Spleen (tissue), 11 donors: ENCODE data around the gene DCAF8. TPM values are rescaled to one million over a fixed set of nuclear protein-coding genes. Genes with fewer than 3 reads are reported as not detected.
A peak's percentile ranks its signal among the peaks of the same experiment; 100 is the strongest.

Source experiments
- DNase-seq: peaks from one replicate; pipeline ENCODE4 v3.0.0-alpha.2; 2020
- H3K27ac ChIP-seq, 8 donors: fragments of 200-600 bp; sonication (generic) in 7 of 8; 1 replicate in 4 of 8; 2 replicates in 4 of 8; pipeline versions ENCODE4 v1.5.0 to v1.8.0; 2016 to 2021; ENCODE audit warnings: inconsistent platforms in 4 of 8, mild to moderate bottlenecking in 4 of 8, moderate library complexity in 1 of 8
- H3K27me3 ChIP-seq, 7 donors: fragments of 200-600 bp; sonication (generic) in 6 of 7; replicated peaks in 1 of 7; 1 replicate in 4 of 7; 2 replicates in 3 of 7; pipeline versions ENCODE4 v1.5.0 to v1.8.0; 2016 to 2021; ENCODE audit warnings: inconsistent platforms in 3 of 7, mild to moderate bottlenecking in 1 of 7
- H3K36me3 ChIP-seq, 6 donors: fragments of 200-600 bp; sonication (generic) in 5 of 6; 1 replicate in 4 of 6; 2 replicates in 2 of 6; pipeline versions ENCODE4 v1.5.0 to v1.8.0; 2016 to 2021; ENCODE audit warnings: inconsistent platforms in 2 of 6
- H3K4me1 ChIP-seq, 6 donors: fragments of 200-600 bp; sonication (generic) in 5 of 6; 1 replicate in 3 of 6; 2 replicates in 3 of 6; pipeline versions ENCODE4 v1.5.0 to v1.8.0; 2016 to 2021; ENCODE audit warnings: inconsistent platforms in 3 of 6
- H3K4me3 ChIP-seq, 8 donors: fragments of 200-600 bp; sonication (generic) in 7 of 8; 1 replicate in 4 of 8; 2 replicates in 4 of 8; pipeline versions ENCODE4 v1.5.0 to v1.8.0; 2016 to 2021; ENCODE audit warnings: inconsistent platforms in 4 of 8, mild to moderate bottlenecking in 4 of 8, moderate library complexity in 2 of 8
- H3K9me3 ChIP-seq, 8 donors: fragments of 200-600 bp; sonication (generic) in 7 of 8; 1 replicate in 4 of 8; 2 replicates in 4 of 8; pipeline versions ENCODE4 v1.5.0 to v1.8.0; 2016 to 2021; ENCODE audit warnings: inconsistent platforms in 4 of 8
- POLR2A ChIP-seq, 3 donors: fragments of 450-650 bp; IDR thresholded peaks; one replicate each; pipeline ENCODE4 v1.5.1; 2017; ENCODE audit warnings: antibody characterized with exemption in 3 of 3, mild to moderate bottlenecking in 1 of 3
- POLR2AphosphoS5 ChIP-seq, 3 donors: sonication (generic); formaldehyde crosslinking; IDR thresholded peaks; one replicate each; pipeline ENCODE4 v1.5.1; 2017; ENCODE audit warnings: antibody characterized with exemption in 3 of 3
- WGBS, 5 donors: extraction: QIAGEN DNeasy Blood & Tissue Kit in 3 of 5; methylation state at CpG; one replicate each; pipeline versions ENCODE4 v1.1.5 to v1.1.7; 2013 to 2018; 5-methylcytosine and 5-hydroxymethylcytosine counted together
- intact Hi-C: fragments of 100-400 bp; cut with DNase I; formaldehyde crosslinking; loops from one replicate; pipeline ENCODE4 v1.15.0; 2023; ENCODE audit warnings: low total_unique reads
- polyA plus RNA-seq, 3 donors: library from polyadenylated mRNA; stranded (reverse); fragments of 200-250 nt; gene quantifications; one replicate each; pipeline ENCODE4 v1.2.1, GENCODE V29; 2013
- total RNA-seq, 7 donors: library from RNA; depleted of rRNA in 3 of 7; stranded (reverse); fragments of >200 nt in 3 of 7; fragmentation: NEBNext Ultra II Directional in 4 of 7; extraction: Animal tissue kit (Norgen Biotek cat#: 25700) in 4 of 7; gene quantifications; one replicate each; pipeline versions ENCODE4 v1.1.0 to v1.2.1, GENCODE V29; 2016 to 2021
- TF ChIP-seq, protein P1 (sequence below), 11 experiments: fragments of 200-600 bp in 7 of 11; fragments of 450-650 bp in 4 of 11; sonication (generic) in 4 of 11; IDR thresholded peaks in 8 of 11; conservative IDR thresholded peaks in 3 of 11; 1 replicate in 7 of 11; 2 replicates in 4 of 11; pipeline versions ENCODE4 v1.4.0 to v1.8.0; 2016 to 2021; ENCODE audit warnings: antibody characterized with exemption in 11 of 11, inconsistent platforms in 4 of 11, mild to moderate bottlenecking in 1 of 11
- donor health status: healthy with polysubstance abuse.
- donor health status: DM: no; HTN: no; CAD: no; lungs with moderate emphysema.
- donor health status: DM: no; HTN: no; CAD: no.
- donor health status: Bipolar disorder and iron deficiency.
- donor health status: healthy.
- donor health status: DM: no; HTN: no; CAD: no.
- donor health status: DM: yes; HTN: yes; CAD: no.

DCAF8 gene
- total and polyA plus RNA-seq, 10 donors, result 59.4 to 210 (median 148) TPM

GRCh38 chr1:160277330-160277729, 15.0 kb upstream of the DCAF8 start:
- H3K4me1 ChIP-seq, result peaks cover 0 to 3% (median 0%) of the 10 kb centered on the region in 6 donors
- H3K9me3 ChIP-seq, result no peaks in the 10 kb centered on the region
- intact Hi-C loops, result no loop called here
- H3K36me3 ChIP-seq, result peaks cover 9 to 74% (median 57%) of the 10 kb centered on the region in 6 donors
- TF ChIP-seq POLR2A (IDR thresholded peaks at IDR 0.05) (no peak), POLR2AphosphoS5 (IDR thresholded peaks at IDR 0.05) (no peak)
- TF ChIP-seq, protein P1, sequence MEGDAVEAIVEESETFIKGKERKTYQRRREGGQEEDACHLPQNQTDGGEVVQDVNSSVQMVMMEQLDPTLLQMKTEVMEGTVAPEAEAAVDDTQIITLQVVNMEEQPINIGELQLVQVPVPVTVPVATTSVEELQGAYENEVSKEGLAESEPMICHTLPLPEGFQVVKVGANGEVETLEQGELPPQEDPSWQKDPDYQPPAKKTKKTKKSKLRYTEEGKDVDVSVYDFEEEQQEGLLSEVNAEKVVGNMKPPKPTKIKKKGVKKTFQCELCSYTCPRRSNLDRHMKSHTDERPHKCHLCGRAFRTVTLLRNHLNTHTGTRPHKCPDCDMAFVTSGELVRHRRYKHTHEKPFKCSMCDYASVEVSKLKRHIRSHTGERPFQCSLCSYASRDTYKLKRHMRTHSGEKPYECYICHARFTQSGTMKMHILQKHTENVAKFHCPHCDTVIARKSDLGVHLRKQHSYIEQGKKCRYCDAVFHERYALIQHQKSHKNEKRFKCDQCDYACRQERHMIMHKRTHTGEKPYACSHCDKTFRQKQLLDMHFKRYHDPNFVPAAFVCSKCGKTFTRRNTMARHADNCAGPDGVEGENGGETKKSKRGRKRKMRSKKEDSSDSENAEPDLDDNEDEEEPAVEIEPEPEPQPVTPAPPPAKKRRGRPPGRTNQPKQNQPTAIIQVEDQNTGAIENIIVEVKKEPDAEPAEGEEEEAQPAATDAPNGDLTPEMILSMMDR (IDR thresholded peaks at IDR 0.05 in 8 of 11, conservative IDR thresholded peaks at IDR 0.05 in 3 of 11), result no peak
- H3K4me3 ChIP-seq, result no peak overlapping the region
- DNase-seq, result no peak
- WGBS, 5 donors, result 82 to 98% (median 87%) methylated on average over 2 of the region's 2 CpGs
- peak overlapping the region in 1 of 8 donors; percentile 8 for H3K27ac ChIP-seq
- no peaks in the 10 kb centered on the region for H3K27me3 ChIP-seq

DNA sequence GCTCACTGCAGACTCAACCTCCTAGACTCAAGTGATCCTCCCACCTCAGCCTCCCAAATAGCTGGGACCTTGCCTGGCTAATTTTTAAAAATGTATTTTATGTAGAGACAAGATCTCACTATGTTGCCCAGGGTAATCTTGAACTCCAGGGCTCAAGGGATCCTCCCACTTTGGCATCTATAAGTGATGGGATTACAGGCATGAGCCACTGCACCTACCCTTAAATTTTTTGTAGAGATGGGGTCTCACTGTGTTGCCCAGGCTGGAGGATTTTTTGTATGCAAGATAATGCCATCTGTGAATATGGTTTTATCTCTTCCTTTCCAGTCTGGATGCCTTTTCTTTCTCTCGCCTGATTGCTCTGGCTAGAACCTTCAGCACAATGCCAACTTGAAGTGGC, 8.7 kb upstream of the DCAF8 start:
- Histone ChIP-seq H3K4me1 (no peaks in the 10 kb centered on the region), H3K9me3 (no peaks in the 10 kb centered on the region), H3K36me3 (peaks cover 0 to 11% (median 0%) of the 10 kb centered on the region in 6 donors), H3K27me3 (no peaks in the 10 kb centered on the region), H3K4me3 (no peak overlapping the region), H3K27ac (no peak overlapping the region)
- TF ChIP-seq POLR2A (IDR thresholded peaks at IDR 0.05) (no peak), POLR2AphosphoS5 (IDR thresholded peaks at IDR 0.05) (no peak)
- TF ChIP-seq, protein P1 (IDR thresholded peaks at IDR 0.05 in 8 of 11, conservative IDR thresholded peaks at IDR 0.05 in 3 of 11), result no peak
- 86 to 100% (median 95%) methylated on average over 1 of the region's 1 CpG for WGBS, 5 donors
- intact Hi-C loops, result no loop called here
- no peak for DNase-seq

DNA sequence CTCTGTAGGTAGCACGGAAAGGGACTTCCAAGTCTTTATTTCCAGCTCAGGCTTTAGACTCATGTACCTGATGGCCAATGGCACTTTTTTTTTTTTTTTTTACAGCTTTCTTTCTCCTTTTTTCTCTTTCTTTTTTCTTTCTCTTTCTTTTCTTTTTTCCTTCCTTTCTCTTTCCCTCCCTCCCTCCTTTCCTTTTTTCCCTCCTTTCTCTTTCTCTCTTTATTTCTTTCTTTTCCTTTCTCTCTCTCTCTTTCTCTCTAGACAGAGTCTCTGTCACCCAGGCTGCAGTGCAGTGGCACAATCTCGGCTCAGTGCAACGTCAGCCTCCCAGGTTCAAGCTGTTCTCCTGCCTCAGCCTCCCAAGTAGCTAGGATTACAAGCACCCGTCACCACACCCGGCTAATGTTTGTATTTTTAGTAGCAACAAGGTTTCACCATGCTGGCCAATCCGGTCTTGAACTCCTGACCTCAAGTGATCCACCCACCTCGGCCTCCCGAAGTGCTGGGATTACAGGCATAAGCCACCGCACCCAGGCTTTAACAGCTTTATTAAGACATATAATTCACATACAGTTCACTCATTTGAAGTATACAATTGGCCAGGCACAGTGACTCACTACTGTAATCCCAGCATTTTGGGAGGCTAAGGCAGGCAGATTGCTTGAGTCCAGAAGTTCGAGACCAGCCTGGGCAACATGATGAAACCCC, 5.1 kb upstream of the DCAF8 start:
- no peak for DNase-seq
- Histone ChIP-seq H3K36me3 (no peaks in the 10 kb centered on the region), H3K9me3 (no peaks in the 10 kb centered on the region), H3K27me3 (no peaks in the 10 kb centered on the region), H3K4me3 (no peak overlapping the region), H3K4me1 (peaks cover 0 to 8% (median 6%) of the 10 kb centered on the region in 6 donors), H3K27ac (no peak overlapping the region)
- TF ChIP-seq POLR2AphosphoS5 (IDR thresholded peaks at IDR 0.05) (no peak), POLR2A (IDR thresholded peaks at IDR 0.05) (no peak)
- TF ChIP-seq, protein P1 (IDR thresholded peaks at IDR 0.05 in 8 of 11, conservative IDR thresholded peaks at IDR 0.05 in 3 of 11), result no peak
- 78 to 93% (median 87%) methylated on average over 9 to 10 of the region's 10 CpGs for WGBS, 5 donors
- intact Hi-C loops, result no loop called here

GRCh38 chr1:160264795-160265307, 2.5 kb upstream of the DCAF8 start:
- Histone ChIP-seq H3K27ac (no peak overlapping the region), H3K4me3 (no peak overlapping the region), H3K4me1 (peaks cover 16 to 28% (median 25%) of the 10 kb centered on the region in 6 donors), H3K9me3 (no peaks in the 10 kb centered on the region), H3K36me3 (no peaks in the 10 kb centered on the region), H3K27me3 (no peaks in the 10 kb centered on the region)
- TF ChIP-seq, protein P1 (IDR thresholded peaks at IDR 0.05 in 8 of 11, conservative IDR thresholded peaks at IDR 0.05 in 3 of 11), result no peak
- TF ChIP-seq POLR2A (IDR thresholded peaks at IDR 0.05), result no peak
- TF ChIP-seq POLR2AphosphoS5 (IDR thresholded peaks at IDR 0.05), result no peak
- WGBS, 5 donors, result 87 to 94% (median 92%) methylated on average over 4 of the region's 4 CpGs
- DNase-seq, result no peak
- intact Hi-C loops, result no loop called here
